ENCODE measurements around the gene GJA3. TPM values are rescaled to one million over a fixed set of nuclear protein-coding genes. Genes with fewer than 3 reads are reported as not detected.

The GJA3 gene
- total RNA-seq, 1 experiment from 2014 or later, result 0.15 TPM

DNA sequence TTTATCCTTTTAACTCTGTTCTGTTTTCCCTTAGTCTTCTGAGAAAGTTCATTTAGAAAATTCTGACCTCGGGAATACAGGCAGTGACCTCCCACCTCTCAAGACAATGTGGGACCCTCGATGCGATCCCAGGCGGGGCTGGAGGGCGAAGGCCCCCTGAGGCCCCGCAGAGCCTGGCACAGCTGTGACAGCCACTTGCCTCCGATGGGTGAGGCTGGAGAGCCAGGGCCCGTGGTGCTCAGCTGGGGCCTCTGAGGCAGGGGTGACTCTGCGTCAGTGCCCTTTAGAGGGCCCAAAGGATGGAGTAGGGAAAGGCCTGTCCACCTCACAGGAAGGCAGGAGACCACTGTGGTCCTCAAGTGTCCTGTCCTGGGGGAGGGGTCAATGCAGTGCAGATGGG lies 10.3 kb downstream of the GJA3 start:
- BruUV-seq (replicated peaks), result no TSS peak
- Histone ChIP-seq H3F3A (ENCODE audit: insufficient read depth, low read depth) (no peaks in the 10 kb centered on the region), H3K27me3 (ENCODE audit: insufficient read depth, low read depth) (no peaks in the 10 kb centered on the region), H3K4me3 (no peak overlapping the region), H3K4me2 (no peak overlapping the region), H3K9me3 (ENCODE audit: insufficient read depth, low read depth) (no peaks in the 10 kb centered on the region), H3K27ac (no peak overlapping the region), H2AFZ (no peak overlapping the region), H3K9me2 (ENCODE audit: insufficient read depth) (no peaks in the 10 kb centered on the region), H4K20me1 (ENCODE audit: insufficient read depth) (no peaks in the 10 kb centered on the region), H3K4me1 (replicated peaks; ENCODE audit: insufficient read depth) (no peaks in the 10 kb centered on the region), H3K79me2 (ENCODE audit: low read depth) (no peaks in the 10 kb centered on the region), H3K36me3 (ENCODE audit: low read depth) (no peaks in the 10 kb centered on the region)
- intact Hi-C loops (cut with micrococcal nuclease; ENCODE audit: unreplicated experiment), result no loop called here
- CTCF ChIA-PET, result no interaction called here
- no peak for DNase-seq
- no peak for TF ChIP-seq EZH2 (IDR thresholded peaks at IDR 0.05; ENCODE audit: low read depth)
- TF ChIP-seq, protein P1, sequence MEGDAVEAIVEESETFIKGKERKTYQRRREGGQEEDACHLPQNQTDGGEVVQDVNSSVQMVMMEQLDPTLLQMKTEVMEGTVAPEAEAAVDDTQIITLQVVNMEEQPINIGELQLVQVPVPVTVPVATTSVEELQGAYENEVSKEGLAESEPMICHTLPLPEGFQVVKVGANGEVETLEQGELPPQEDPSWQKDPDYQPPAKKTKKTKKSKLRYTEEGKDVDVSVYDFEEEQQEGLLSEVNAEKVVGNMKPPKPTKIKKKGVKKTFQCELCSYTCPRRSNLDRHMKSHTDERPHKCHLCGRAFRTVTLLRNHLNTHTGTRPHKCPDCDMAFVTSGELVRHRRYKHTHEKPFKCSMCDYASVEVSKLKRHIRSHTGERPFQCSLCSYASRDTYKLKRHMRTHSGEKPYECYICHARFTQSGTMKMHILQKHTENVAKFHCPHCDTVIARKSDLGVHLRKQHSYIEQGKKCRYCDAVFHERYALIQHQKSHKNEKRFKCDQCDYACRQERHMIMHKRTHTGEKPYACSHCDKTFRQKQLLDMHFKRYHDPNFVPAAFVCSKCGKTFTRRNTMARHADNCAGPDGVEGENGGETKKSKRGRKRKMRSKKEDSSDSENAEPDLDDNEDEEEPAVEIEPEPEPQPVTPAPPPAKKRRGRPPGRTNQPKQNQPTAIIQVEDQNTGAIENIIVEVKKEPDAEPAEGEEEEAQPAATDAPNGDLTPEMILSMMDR (conservative IDR thresholded peaks at IDR 0.05), result no peak
- POLR2A ChIA-PET (ENCODE audit: unreplicated experiment), result no interaction called here

- Histone ChIP-seq H3F3A (ENCODE audit: insufficient read depth, low read depth) (no peaks in the 10 kb centered on the region), H3K79me2 (ENCODE audit: low read depth) (no peaks in the 10 kb centered on the region), H3K9me2 (ENCODE audit: insufficient read depth) (no peaks in the 10 kb centered on the region), H2AFZ (no peak overlapping the region), H3K9me3 (ENCODE audit: insufficient read depth, low read depth) (no peaks in the 10 kb centered on the region), H4K20me1 (ENCODE audit: insufficient read depth) (no peaks in the 10 kb centered on the region), H3K36me3 (ENCODE audit: low read depth) (no peaks in the 10 kb centered on the region), H3K27me3 (ENCODE audit: insufficient read depth, low read depth) (no peaks in the 10 kb centered on the region), H3K4me3 (no peak overlapping the region), H3K27ac (no peak overlapping the region), H3K4me1 (replicated peaks; ENCODE audit: insufficient read depth) (no peaks in the 10 kb centered on the region), H3K4me2 (no peak overlapping the region)
- intact Hi-C loops (cut with micrococcal nuclease; ENCODE audit: unreplicated experiment), result no loop called here
- DNase-seq, result no peak
- POLR2A ChIA-PET (ENCODE audit: unreplicated experiment), result no interaction called here
- CTCF ChIA-PET, result no interaction called here
- BruUV-seq (replicated peaks), result no TSS peak
- TF ChIP-seq EZH2 (IDR thresholded peaks at IDR 0.05; ENCODE audit: low read depth), result no peak
- TF ChIP-seq, protein P1 (conservative IDR thresholded peaks at IDR 0.05), result no peak
Measured at GRCh38 chr13:20149762-20150161, 11.1 kb downstream of the GJA3 start.

GRCh38 chr13:20148501-20149183 lies 12.2 kb downstream of the GJA3 start:
- ChIA-PET CTCF (no interaction called here), POLR2A (ENCODE audit: unreplicated experiment) (no interaction called here)
- Histone ChIP-seq H3K27ac (no peak overlapping the region), H3F3A (ENCODE audit: insufficient read depth, low read depth) (no peaks in the 10 kb centered on the region), H3K79me2 (ENCODE audit: low read depth) (no peaks in the 10 kb centered on the region), H3K36me3 (ENCODE audit: low read depth) (no peaks in the 10 kb centered on the region), H3K4me3 (no peak overlapping the region), H3K27me3 (ENCODE audit: insufficient read depth, low read depth) (no peaks in the 10 kb centered on the region), H3K9me3 (ENCODE audit: insufficient read depth, low read depth) (no peaks in the 10 kb centered on the region), H2AFZ (no peak overlapping the region), H3K9me2 (ENCODE audit: insufficient read depth) (no peaks in the 10 kb centered on the region), H3K4me2 (no peak overlapping the region), H4K20me1 (ENCODE audit: insufficient read depth) (no peaks in the 10 kb centered on the region), H3K4me1 (replicated peaks; ENCODE audit: insufficient read depth) (no peaks in the 10 kb centered on the region)
- BruUV-seq (replicated peaks), result no TSS peak
- intact Hi-C loops (cut with micrococcal nuclease; ENCODE audit: unreplicated experiment), result no loop called here
- TF ChIP-seq EZH2 (IDR thresholded peaks at IDR 0.05; ENCODE audit: low read depth), result no peak
- TF ChIP-seq, protein P1 (conservative IDR thresholded peaks at IDR 0.05), result no peak
- DNase-seq, result no peak

Measured in PC-9 (cell line).